ENCODE measurements around the gene TMPRSS9.
A peak's percentile ranks its signal among the peaks of the same experiment; 100 is the strongest.

Gene TMPRSS9

DNA sequence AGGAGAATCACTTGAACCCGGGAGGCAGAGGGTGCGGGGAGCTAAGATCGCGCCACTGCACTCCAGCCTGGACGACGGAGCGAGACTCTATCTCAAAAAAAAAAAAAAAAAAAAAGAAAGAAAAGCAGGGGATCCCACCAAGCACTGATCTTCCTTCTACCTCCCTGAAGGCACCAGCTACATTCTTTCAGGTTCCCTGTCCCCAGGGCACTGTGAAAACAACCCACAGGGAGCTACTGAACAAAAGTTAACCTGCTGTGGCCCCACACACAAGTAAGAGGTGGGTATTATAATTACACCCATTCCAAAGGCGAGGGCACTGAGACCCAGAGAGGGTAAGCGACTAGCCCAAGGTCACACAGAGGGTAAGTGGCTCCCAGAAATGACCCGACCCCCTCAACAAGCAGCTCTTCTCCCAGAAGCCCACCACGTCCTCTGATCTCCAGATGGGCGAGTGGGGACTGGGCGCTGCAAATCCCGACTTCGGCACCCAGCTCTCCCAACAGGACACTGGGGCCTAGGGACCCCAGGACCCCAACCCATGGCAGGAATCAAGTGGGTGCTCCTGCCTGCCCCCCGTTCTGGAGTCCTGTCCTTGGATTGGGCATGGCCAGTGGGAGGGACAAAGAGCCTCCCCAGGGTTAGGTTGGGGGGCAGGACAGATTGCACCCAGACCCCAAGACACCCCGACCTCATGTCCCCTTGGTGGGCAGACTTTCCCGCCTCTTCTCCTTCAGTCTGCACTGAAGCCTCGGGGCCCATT lies 94.3 kb downstream of the TMPRSS9 start (continued):
- TF ChIP-seq PRDM2 (tag by site-specific recombination; IDR thresholded peaks at IDR 0.05; ENCODE audit: borderline replicate concordance): no peak
- TF ChIP-seq ZNF707 (tag by site-specific recombination; IDR thresholded peaks at IDR 0.05): no peak

GRCh38 chr19:2454962-2455850 lies 95.1 kb downstream of the TMPRSS9 start:
- Histone ChIP-seq H3K9me3 (ENCODE audit: control insufficient read depth, insufficient read depth, low read depth, low read length) (no peaks in the 10 kb centered on the region), H3K36me3 (ENCODE audit: control insufficient read depth in 2 of 2, insufficient read depth in 1 of 2, low read length in 2 of 2) (peaks cover 0 to 26% of the 10 kb centered on the region in 2 experiments; a peak in 2 of 3 replicates), H3K4me1 (ENCODE audit: control insufficient read depth, insufficient read depth, low read length) (peaks cover 2% of the 10 kb centered on the region; the same call in 1 of the 2 replicates), H3K4me3 (ENCODE audit: low read depth, low read length) (peak overlapping the region; percentile 95), H3K27ac (ENCODE audit: extremely low read depth, low read depth, low read length) (peak overlapping the region; percentile 96)
- ChIA-PET CTCF (interaction anchor here (2.3 kb wide), 1 partner anchor 18 kb away, joined by 5 read pairs; no protein-coding TSS in a partner anchor), POLR2A (interaction anchor here (0.5 to 5.3 kb wide), 4 partner anchors 14 to 181 kb away, joined by 6 to 83 read pairs (median 12); partner anchors contain the start of genes GADD45B and TIMM13)
- TF ChIP-seq ZNF677 (tag by site-specific recombination; IDR thresholded peaks at IDR 0.05) (no peak), ZNF2 (tag by site-specific recombination; IDR thresholded peaks at IDR 0.05) (no peak), ZNF777 (tag by site-specific recombination; IDR thresholded peaks at IDR 0.05; ENCODE audit: borderline replicate concordance) (no peak), ZNF138 (tag by site-specific recombination; IDR thresholded peaks at IDR 0.05; ENCODE audit: borderline replicate concordance) (no peak), FEZF1 (tag by site-specific recombination; IDR thresholded peaks at IDR 0.05) (no peak), IKZF3 (tag by site-specific recombination; IDR thresholded peaks at IDR 0.05) (0 out of 2 replicates have a peak, but pooled peaks have one; percentile 16), RBAK (tag by site-specific recombination; IDR thresholded peaks at IDR 0.05) (no peak), ZNF449 (tag by site-specific recombination; IDR thresholded peaks at IDR 0.05) (no peak), GLIS1 (tag by site-specific recombination; IDR thresholded peaks at IDR 0.05) (0 out of 2 replicates have a peak, but pooled peaks have one; percentile 49), KLF16 (tag by site-specific recombination; IDR thresholded peaks at IDR 0.05) (no peak), BCL11A (tag by site-specific recombination; IDR thresholded peaks at IDR 0.05; ENCODE audit: low read depth) (no peak), SCRT1 (tag by site-specific recombination; IDR thresholded peaks at IDR 0.05; ENCODE audit: borderline replicate concordance) (no peak), ZFHX2 (tag by site-specific recombination; conservative IDR thresholded peaks at IDR 0.05) (0 out of 2 replicates have a peak, but pooled peaks have one; percentile 23), ZNF654 (tag by site-specific recombination; IDR thresholded peaks at IDR 0.05; ENCODE audit: low read depth) (no peak), ZNF76 (tag by site-specific recombination; IDR thresholded peaks at IDR 0.05; ENCODE audit: borderline replicate concordance, low read depth) (no peak), ZNF24 (tag by site-specific recombination; IDR thresholded peaks at IDR 0.05) (no peak), KLF1 (tag by site-specific recombination; IDR thresholded peaks at IDR 0.05) (no peak)
- TF ChIP-seq, protein P1, sequence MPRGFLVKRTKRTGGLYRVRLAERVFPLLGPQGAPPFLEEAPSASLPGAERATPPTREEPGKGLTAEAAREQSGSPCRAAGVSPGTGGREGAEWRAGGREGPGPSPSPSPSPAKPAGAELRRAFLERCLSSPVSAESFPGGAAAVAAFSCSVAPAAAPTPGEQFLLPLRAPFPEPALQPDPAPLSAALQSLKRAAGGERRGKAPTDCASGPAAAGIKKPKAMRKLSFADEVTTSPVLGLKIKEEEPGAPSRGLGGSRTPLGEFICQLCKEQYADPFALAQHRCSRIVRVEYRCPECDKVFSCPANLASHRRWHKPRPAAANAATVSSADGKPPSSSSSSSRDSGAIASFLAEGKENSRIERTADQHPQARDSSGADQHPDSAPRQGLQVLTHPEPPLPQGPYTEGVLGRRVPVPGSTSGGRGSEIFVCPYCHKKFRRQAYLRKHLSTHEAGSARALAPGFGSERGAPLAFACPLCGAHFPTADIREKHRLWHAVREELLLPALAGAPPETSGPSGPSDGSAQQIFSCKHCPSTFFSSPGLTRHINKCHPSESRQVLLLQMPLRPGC (tag by site-specific recombination; IDR thresholded peaks at IDR 0.05): no peak
- TF ChIP-seq, protein P2, sequence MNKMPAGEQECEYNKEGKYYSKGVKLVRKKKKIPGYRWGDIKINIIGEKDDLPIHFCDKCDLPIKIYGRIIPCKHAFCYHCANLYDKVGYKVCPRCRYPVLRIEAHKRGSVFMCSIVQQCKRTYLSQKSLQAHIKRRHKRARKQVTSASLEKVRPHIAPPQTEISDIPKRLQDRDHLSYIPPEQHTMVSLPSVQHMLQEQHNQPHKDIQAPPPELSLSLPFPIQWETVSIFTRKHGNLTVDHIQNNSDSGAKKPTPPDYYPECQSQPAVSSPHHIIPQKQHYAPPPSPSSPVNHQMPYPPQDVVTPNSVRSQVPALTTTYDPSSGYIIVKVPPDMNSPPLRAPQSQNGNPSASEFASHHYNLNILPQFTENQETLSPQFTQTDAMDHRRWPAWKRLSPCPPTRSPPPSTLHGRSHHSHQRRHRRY (tag by site-specific recombination; IDR thresholded peaks at IDR 0.05): no peak
- TF ChIP-seq, protein P3, sequence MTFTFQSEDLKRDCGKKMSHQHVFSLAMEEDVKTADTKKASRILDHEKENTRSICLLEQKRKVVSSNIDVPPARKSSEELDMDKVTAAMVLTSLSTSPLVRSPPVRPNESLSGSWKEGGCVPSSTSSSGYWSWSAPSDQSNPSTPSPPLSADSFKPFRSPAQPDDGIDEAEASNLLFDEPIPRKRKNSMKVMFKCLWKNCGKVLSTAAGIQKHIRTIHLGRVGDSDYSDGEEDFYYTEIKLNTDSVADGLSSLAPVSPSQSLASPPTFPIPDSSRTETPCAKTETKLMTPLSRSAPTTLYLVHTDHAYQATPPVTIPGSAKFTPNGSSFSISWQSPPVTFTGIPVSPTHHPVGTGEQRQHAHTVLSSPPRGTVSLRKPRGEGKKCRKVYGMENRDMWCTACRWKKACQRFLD (tag by site-specific recombination; IDR thresholded peaks at IDR 0.05): no peak

All from HEK293 (cell line).